LNCAP (cell line): Measurements from ENCODE around the gene KNTC1.

Source experiments
- CTCF ChIP-seq: fragments of 450-650 bp; IDR thresholded peaks from 2 replicates; pipeline ENCODE4 v1.5.1; 2017; ENCODE audit warnings: mild to moderate bottlenecking

The KNTC1 gene

GRCh38 chr12:122593910-122594309, 66.9 kb downstream of the KNTC1 start:
- TF ChIP-seq CTCF: no peak

- TF ChIP-seq CTCF: no peak
Observed at GRCh38 chr12:122596838-122597237, 69.8 kb downstream of the KNTC1 start.

GRCh38 chr12:122602456-122602855, 75.4 kb downstream of the KNTC1 start:
- no peak for TF ChIP-seq CTCF

GRCh38 chr12:122604993-122605392, 77.9 kb downstream of the KNTC1 start:
- TF ChIP-seq CTCF: no peak

GRCh38 chr12:122609732-122610131, 82.7 kb downstream of the KNTC1 start:
- TF ChIP-seq CTCF: no peak

- TF ChIP-seq CTCF: no peak
Observed at GRCh38 chr12:122610207-122610606, 83.2 kb downstream of the KNTC1 start.

- no peak for TF ChIP-seq CTCF
Observed at GRCh38 chr12:122610911-122611310, 83.9 kb downstream of the KNTC1 start.

GRCh38 chr12:122614839-122615238, 87.8 kb downstream of the KNTC1 start:
- no peak for TF ChIP-seq CTCF
